IMR-90 (cell line): Measurements from ENCODE around the gene ALK.

Source experiments
- BHLHE40 ChIP-seq: fragments of 150-350 bp; IDR thresholded peaks from 2 replicates; pipeline ENCODE4 v1.6.1; 2016; ENCODE audit warnings: mild to moderate bottlenecking, low read depth, low read length
- CEBPB ChIP-seq: IDR thresholded peaks from 2 replicates; pipeline ENCODE4 v1.6.1; 2012; ENCODE audit warnings: low read depth, low read length, improper control_type of control experiment
- CHD1 ChIP-seq: IDR thresholded peaks from 2 replicates; pipeline ENCODE4 v1.6.1; 2012; ENCODE audit warnings: low read depth, low read length, improper control_type of control experiment
- CTCF ChIP-seq: conservative IDR thresholded peaks from 2 replicates; pipeline ENCODE4 v1.5.1; 2012; ENCODE audit warnings: mild to moderate bottlenecking, low read depth, low read length, improper control_type of control experiment
- ELK1 ChIP-seq: fragments of 150-350 bp; IDR thresholded peaks from 2 replicates; pipeline ENCODE4 v1.6.1; 2016; ENCODE audit warnings: low read depth, mild to moderate bottlenecking, low read length, moderate library complexity, borderline replicate concordance
- MAZ ChIP-seq: IDR thresholded peaks from 2 replicates; pipeline ENCODE4 v1.6.1; 2012; ENCODE audit warnings: low read depth, mild to moderate bottlenecking, low read length, improper control_type of control experiment, moderate library complexity, borderline replicate concordance
- MXI1 ChIP-seq: IDR thresholded peaks from 2 replicates; pipeline ENCODE4 v1.6.1; 2012; ENCODE audit warnings: low read depth, mild to moderate bottlenecking, low read length, moderate library complexity, borderline replicate concordance
- NFE2L2 ChIP-seq: fragments of 150-350 bp; IDR thresholded peaks from 2 replicates; pipeline ENCODE4 v1.6.1; 2016; ENCODE audit warnings: low read depth, mild to moderate bottlenecking, low read length
- POLR2A ChIP-seq: IDR thresholded peaks from 2 replicates; pipeline ENCODE4 v1.6.1; 2012; ENCODE audit warnings: mild to moderate bottlenecking, low read depth, low read length
- RAD21 ChIP-seq: IDR thresholded peaks from 2 replicates; pipeline ENCODE4 v1.6.1; 2012; ENCODE audit warnings: low read length, improper control_type of control experiment
- RCOR1 ChIP-seq: IDR thresholded peaks from 2 replicates; pipeline ENCODE4 v1.6.1; 2012; ENCODE audit warnings: mild to moderate bottlenecking, low read length, improper control_type of control experiment; ENCODE audit not compliant: insufficient replicate concordance
- RFX5 ChIP-seq: IDR thresholded peaks from 2 replicates; pipeline ENCODE4 v1.8.0; 2012; ENCODE audit warnings: low read depth, mild to moderate bottlenecking, low read length, moderate library complexity
- SMC3 ChIP-seq: fragments of 150-350 bp; IDR thresholded peaks from 2 replicates; pipeline ENCODE4 v1.6.1; 2016; ENCODE audit warnings: low read depth, mild to moderate bottlenecking, antibody characterized with exemption, low read length, moderate library complexity
- USF2 ChIP-seq: fragments of 150-350 bp; IDR thresholded peaks from 2 replicates; pipeline ENCODE4 v1.6.1; 2017; ENCODE audit warnings: mild to moderate bottlenecking, antibody characterized with exemption, low read length, low read depth

GRCh38 chr2:29544031-29544430 lies 377.4 kb downstream of the ALK start:
- TF ChIP-seq POLR2A (no peak), CTCF (no peak), USF2 (no peak), RFX5 (no peak), ELK1 (no peak), CHD1 (no peak), RAD21 (no peak), SMC3 (no peak), MAZ (no peak), CEBPB (no peak), BHLHE40 (no peak), MXI1 (no peak), NFE2L2 (no peak), RCOR1 (no peak)
